ENCODE results near the gene MAN2A1.

Gene MAN2A1

DNA sequence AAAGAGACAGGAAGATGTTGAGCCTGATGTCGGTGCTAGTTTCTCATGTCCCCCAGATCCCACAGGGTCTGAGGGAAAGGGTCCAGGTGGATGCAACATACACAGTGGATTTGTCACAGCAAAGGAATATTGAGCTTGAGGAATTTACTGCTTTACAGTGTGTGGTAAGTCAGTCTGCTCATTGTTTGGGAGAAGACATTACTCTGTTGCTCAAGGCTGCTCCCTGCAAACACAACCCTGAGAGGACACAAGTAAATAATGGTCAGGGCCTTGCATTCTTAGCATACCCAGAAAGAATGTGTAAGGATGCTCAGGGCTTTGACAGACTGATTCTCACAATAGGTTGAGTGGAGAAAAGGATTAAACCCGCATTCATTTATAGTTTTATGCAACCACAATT, 7.3 kb upstream of the MAN2A1 start:
- DNase-seq = no peak

DNA sequence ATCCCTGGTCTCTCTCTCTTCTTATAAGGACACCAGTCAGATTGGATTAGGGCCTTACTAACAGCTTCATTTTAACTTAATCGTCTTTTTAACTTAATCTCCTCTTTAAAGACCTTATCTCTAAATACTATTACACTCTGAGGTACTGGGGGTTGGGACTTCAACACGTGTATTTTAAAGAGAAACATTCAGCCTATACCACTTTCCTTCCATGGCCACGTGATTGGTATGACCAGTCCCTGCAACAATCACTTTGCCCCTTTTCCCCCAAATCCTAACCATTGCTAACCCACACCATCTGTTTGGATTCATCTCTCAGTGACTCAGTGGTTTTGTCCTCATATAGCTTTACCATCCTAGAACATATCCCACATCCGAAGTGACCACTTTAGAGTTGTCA, 3.8 kb upstream of the MAN2A1 start:
- DNase-seq = no peak

GRCh38 chr5:109688630-109688969, 1.1 kb upstream of the MAN2A1 start:
- peak; percentile 27 for DNase-seq

GRCh38 chr5:109688970-109689739, 572 bp upstream of the MAN2A1 start:
- DNase-seq = peak; percentile 76

DNA sequence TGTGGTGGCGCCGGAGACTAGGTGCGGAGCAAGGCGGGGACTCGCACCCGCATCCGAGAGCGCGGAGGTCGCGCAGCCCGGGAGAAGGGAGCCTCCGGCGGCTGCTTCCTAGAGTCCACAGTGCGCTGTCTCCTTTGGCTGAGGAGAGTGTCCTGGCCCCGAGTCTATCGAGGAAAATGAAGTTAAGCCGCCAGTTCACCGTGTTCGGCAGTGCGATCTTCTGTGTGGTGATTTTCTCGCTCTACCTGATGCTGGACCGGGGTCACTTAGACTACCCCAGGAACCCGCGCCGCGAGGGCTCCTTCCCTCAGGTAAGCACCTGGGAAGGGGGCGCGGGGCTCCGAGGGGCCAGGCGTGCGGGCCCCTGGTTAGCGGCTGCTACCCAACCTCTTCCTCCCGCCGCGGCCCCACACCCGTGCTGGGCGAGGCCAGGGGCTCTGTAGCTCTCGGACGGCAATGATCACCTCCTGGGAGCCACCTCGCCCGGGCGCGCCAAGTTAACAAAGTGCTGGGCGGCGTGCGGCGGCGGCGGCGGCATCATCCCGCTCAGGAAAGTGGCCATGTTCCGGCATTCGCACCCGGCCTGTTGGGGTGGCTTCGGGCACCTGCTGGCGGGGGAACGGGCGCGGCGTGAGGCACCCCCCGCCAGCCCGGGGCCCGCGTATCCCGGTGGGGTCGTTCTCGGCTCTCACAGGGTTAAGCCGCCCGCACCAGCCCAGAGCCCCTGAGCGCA, 681 bp downstream of the MAN2A1 start:
- peak; percentile 44 for DNase-seq

- DNase-seq = peak; percentile 56
Measured at GRCh38 chr5:109690975-109691574, 1.3 kb downstream of the MAN2A1 start.

- DNase-seq = no peak
Measured at GRCh38 chr5:109691996-109692395, 2.3 kb downstream of the MAN2A1 start.

DNA sequence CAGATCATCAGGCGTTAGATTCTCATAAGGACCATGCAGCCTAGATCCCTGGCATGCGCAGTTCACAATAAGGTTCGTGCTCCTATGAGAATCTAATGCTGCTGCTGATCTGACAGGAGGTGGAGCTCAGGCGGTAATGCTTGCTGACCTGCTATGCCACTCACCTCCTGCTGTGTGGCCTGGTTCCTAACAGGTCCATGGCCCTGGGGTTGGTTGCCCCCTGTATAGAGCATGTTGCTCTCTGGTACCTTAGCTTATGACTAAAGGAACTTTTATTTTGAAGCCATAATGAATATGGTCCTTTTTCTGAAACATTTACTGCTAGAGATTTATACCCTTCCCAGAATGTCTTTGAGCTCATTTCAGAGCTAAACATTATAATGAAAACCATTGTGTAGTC, 3.1 kb downstream of the MAN2A1 start:
- no peak for DNase-seq

DNA sequence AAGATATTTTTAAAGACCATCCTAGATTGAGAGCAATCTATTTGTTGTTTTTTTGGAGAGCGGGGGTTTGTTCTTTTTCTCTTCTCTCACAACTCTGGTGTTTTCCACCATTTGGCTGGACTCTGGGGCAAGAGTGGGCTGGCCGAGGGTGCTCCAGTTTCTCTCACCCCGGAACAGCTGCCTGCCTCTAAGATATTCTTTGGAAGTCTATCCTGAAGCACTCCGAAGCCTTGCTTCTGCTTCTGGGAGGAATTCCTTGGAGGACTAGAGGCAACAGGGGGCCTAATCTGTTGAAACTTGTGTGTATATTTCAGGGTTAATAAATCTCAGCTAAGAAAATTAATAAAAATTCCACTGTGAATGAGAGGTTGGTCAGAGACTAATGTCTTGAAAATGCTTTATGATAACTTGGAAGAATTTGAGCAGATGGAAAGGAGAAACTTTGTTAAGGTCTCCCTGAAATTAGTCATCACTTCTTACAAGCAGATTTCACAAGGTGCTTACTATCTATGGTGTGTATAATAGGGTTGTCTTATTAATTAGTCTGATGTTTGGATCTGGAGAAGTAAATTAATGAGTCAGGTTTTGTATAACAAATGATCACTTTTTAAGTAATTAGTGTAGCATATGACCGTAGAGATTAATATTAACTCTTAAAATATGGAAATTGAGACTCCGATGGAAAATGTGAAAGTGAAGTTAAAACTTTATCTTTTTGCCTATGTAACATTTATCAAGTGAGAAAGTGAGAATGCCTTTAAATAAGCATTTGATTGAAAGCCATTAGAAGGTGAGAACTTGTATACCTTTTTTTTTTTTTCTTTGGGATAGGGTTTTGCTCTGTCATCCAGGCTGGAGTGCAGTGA, 4.0 kb downstream of the MAN2A1 start:
- no peak for DNase-seq

- DNase-seq = no peak
Measured at GRCh38 chr5:109694451-109694891, 4.7 kb downstream of the MAN2A1 start.

DNA sequence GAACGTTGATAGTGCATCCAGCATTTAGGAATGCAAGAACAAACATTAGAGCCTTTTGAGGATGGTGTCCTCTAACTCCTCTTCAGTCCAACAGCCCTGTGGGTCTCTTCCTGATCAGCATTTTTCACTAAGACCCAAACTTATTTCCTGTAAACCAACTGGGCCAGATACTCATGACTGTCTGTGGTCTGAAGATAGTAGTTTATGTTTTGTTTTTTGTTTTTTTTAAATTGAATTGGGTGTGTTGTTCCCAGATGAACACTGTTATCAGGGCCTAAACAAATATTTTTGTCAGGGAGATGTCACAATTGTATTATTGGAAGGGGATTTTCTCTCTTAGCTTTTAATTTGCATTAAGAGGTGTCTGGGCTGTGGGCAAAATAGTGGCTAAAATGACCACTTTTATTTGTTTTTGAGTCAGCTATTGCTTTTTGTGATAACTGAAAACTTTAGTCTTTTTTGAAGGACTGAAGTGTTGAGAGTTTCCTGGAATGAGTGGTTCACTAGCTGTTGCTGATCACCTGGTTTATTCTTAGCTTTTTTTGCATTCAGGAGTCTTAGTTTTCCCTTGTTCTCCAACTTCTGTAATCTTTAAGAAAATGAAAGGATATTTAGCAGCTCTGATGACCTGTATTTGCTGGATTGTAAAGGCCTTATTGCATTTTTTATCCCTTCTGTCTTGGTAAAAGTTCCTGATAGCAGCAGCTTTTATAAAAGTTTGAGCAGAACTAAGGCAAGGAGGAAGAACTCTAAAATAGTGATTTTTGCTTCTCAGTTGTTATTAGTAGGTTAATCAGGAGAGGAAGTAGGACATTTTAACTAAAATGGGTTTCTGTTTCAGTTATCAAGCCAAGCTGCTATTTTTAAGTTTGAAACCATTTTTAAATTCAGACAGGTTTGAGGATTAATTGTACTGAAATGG, 5.5 kb downstream of the MAN2A1 start:
- DNase-seq = no peak

DNA sequence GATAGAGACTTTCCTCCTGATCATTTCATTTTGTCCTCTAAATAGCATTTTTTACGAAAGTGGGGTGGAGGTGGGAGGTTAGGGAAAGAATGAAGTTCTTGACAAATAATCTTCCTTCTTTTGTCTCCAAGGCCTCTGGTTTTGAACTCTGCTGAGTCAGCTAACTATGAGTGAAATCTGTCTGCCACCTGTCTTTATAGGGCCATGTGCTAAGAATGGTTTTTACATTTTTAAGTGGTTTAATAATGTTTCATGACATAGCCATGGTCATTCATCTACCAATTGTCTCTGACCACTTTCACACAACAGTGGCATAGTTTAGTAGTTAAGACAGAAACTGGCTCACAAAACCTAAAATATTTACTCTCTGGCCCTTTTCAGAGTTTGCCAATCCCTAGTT, 7.6 kb downstream of the MAN2A1 start:
- no peak for DNase-seq

- no peak for DNase-seq
Measured at GRCh38 chr5:109700516-109701153, 10.9 kb downstream of the MAN2A1 start.

DNA sequence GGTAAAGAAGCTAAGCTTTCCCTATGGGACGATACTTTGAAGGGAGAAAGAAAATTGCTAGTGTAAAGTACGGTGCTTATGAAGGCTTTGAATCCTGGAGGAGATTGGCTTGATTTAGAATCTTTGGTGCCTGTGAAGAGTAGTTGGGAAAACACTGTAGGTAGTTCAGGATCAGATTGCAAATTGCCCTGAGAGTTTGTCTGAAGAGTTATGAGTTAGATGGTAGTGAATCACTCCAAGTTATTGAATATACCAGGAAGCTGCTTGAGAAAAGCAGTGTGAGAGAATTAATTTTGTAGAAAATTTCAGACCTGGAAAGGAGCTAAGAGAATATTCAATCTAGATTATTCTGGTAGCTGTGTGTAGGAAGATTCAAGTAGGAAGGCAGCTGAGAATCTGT, 11.5 kb downstream of the MAN2A1 start:
- no peak for DNase-seq

GRCh38 chr5:109701792-109702191, 12.1 kb downstream of the MAN2A1 start:
- DNase-seq = no peak

DNA sequence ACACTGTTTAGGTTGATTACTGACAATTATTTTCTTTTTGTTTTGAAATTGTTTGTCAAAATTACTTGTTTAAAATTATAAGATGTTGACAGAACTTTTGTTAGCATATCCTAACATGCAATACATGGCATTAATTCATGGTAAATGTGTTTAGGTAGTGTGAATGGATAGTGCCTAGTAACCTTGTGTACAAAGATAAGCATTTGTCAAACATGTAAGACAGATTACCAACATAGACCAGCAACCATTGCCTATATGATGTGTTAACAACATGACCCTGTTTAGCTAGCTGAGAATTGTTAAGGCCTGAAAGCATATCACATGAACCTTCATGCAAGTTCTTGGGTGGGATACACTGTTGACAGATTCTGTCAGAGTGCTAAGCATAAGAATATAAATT, 13.4 kb downstream of the MAN2A1 start:
- no peak for DNase-seq

DNA sequence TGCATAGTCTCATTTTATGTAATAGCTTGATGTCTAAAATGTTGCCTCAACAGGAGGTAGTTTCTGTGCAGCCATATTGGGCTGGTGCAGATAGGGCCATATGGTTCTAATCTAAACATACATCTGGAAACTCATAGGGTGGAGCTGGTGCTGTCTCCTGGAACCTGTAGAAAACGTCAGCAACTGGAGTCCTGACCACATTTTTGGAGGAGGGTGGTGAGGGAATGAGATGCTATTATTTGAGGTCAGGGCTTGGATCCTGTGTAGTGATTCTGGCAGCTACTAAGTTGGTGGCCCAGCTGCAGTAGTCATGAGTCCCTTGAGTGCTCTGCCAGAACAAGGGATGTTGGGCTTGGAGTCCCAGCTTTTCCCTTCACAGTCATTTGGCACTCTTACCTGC, 14.1 kb downstream of the MAN2A1 start:
- no peak for DNase-seq

DNA sequence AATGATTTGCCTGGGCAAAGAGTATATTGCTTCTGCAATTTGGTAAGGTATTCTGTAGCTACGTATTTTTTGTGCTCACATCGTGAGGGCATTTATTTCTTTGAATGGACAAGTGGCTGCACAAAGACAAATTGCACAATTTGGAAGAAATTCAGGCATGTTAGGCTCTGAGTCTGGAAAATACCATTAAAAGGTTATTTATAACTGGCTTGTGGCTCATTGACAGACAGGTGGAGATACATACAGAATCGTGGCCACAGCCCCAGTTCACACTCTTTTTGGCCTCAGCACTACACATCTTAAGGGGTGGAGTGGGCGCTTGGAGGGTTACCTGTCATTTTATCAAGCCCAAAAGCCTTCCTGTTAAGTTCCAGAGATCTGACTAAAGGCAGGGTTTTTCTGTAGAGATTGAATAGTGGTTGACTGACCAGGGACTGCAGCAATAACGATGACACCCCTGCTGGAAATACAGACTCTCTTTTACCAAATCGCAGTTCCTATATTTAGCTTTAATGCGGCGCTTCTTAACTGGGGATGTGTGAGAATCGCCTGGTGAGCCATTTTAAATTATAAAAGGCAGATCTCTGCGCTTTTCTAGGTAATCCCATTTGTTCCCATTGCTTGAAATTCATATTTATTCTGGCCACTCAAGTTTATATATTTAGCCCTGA, 14.7 kb downstream of the MAN2A1 start:
- no peak for DNase-seq

GRCh38 chr5:109705596-109705995, 15.9 kb downstream of the MAN2A1 start:
- DNase-seq = no peak

DNA sequence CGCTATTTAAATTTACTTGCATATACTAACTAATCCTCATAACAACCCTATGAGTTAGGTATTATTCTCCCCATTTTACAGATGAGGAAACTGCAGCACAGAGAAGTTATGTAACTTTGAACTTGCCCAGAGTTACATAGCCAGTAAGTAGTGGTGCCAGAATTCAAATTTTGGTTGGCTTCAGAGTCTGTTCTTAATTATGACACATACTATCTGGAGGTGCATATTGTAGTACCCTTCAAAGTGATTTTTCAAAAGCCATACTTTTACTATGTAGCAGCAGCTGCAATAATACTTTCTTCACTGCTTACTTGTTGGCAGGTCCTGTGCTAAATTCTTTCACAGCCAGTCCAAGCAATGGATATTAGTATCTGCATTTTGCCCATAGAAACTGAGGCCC, 16.4 kb downstream of the MAN2A1 start:
- no peak for DNase-seq

DNA sequence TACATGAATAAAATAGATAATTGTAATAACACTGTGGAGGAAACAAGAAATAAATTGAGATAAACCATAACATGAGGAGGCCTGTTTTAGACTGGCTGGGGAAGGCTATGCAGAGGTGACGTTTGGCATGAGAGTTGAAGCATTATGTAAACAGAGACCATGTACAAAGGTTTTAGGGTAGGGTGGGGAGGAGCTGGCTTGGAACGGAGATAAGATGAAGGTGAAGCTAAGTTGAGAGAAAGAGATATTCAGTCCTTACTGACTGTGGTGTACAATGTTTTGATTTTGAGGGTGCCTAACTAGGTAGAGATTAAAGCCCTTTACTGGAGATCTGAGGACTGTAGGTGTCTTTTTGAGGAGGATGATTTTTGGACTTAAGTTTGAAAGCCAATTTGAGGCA, 17.8 kb downstream of the MAN2A1 start:
- DNase-seq = no peak
